ENCODE results near the gene SYNE2. TPM values are rescaled to one million over a fixed set of nuclear protein-coding genes. Genes with fewer than 3 reads are reported as not detected.

The SYNE2 gene
- total RNA-seq, 1 donor from 2014 or later, result 28.4 TPM

GRCh38 chr14:63974176-63974575 is 121.4 kb downstream of the SYNE2 start:
- Mint-ChIP-seq H3K9me3 (ENCODE audit: unreplicated experiment) (no peaks in the 10 kb centered on the region), H3K4me1 (ENCODE audit: unreplicated experiment) (peaks cover 2% of the 10 kb centered on the region), H3K36me3 (ENCODE audit: unreplicated experiment) (peaks cover 8% of the 10 kb centered on the region), H3K27me3 (ENCODE audit: unreplicated experiment) (no peaks in the 10 kb centered on the region), H3K27ac (ENCODE audit: unreplicated experiment) (no peak overlapping the region), H3K4me3 (ENCODE audit: unreplicated experiment) (no peak overlapping the region)
- TF ChIP-seq CTCF (IDR thresholded peaks at IDR 0.05), result no peak
- no peak for DNase-seq (ENCODE audit: extremely low spot score, unreplicated experiment)

- Mint-ChIP-seq H3K27ac (ENCODE audit: unreplicated experiment) (no peak overlapping the region), H3K9me3 (ENCODE audit: unreplicated experiment) (no peaks in the 10 kb centered on the region), H3K27me3 (ENCODE audit: unreplicated experiment) (no peaks in the 10 kb centered on the region), H3K36me3 (ENCODE audit: unreplicated experiment) (peaks cover 2% of the 10 kb centered on the region), H3K4me1 (ENCODE audit: unreplicated experiment) (peaks cover 4% of the 10 kb centered on the region), H3K4me3 (ENCODE audit: unreplicated experiment) (no peak overlapping the region)
- TF ChIP-seq CTCF (IDR thresholded peaks at IDR 0.05), result no peak
- no peak for DNase-seq (ENCODE audit: extremely low spot score, unreplicated experiment)
Observed at GRCh38 chr14:63981569-63981968, 128.8 kb downstream of the SYNE2 start.

GRCh38 chr14:63982156-63982555 is 129.4 kb downstream of the SYNE2 start:
- peaks cover 2% of the 10 kb centered on the region for H3K36me3 Mint-ChIP-seq (ENCODE audit: unreplicated experiment)
- peaks cover 4% of the 10 kb centered on the region for H3K4me1 Mint-ChIP-seq (ENCODE audit: unreplicated experiment)
- H3K4me3 Mint-ChIP-seq (ENCODE audit: unreplicated experiment), result no peak overlapping the region
- no peak for DNase-seq (ENCODE audit: extremely low spot score, unreplicated experiment)
- H3K9me3 Mint-ChIP-seq (ENCODE audit: unreplicated experiment), result no peaks in the 10 kb centered on the region
- H3K27me3 Mint-ChIP-seq (ENCODE audit: unreplicated experiment), result no peaks in the 10 kb centered on the region
- no peak for TF ChIP-seq CTCF (IDR thresholded peaks at IDR 0.05)
- no peak overlapping the region for H3K27ac Mint-ChIP-seq (ENCODE audit: unreplicated experiment)

GRCh38 chr14:63982629-63983028 is 129.8 kb downstream of the SYNE2 start:
- peaks cover 2% of the 10 kb centered on the region for H3K36me3 Mint-ChIP-seq (ENCODE audit: unreplicated experiment)
- peaks cover 4% of the 10 kb centered on the region for H3K4me1 Mint-ChIP-seq (ENCODE audit: unreplicated experiment)
- no peaks in the 10 kb centered on the region for H3K27me3 Mint-ChIP-seq (ENCODE audit: unreplicated experiment)
- TF ChIP-seq CTCF (IDR thresholded peaks at IDR 0.05), result no peak
- H3K4me3 Mint-ChIP-seq (ENCODE audit: unreplicated experiment), result no peak overlapping the region
- H3K27ac Mint-ChIP-seq (ENCODE audit: unreplicated experiment), result no peak overlapping the region
- H3K9me3 Mint-ChIP-seq (ENCODE audit: unreplicated experiment), result no peaks in the 10 kb centered on the region
- DNase-seq (ENCODE audit: extremely low spot score, unreplicated experiment), result no peak

- Mint-ChIP-seq H3K27me3 (ENCODE audit: unreplicated experiment) (no peaks in the 10 kb centered on the region), H3K4me1 (ENCODE audit: unreplicated experiment) (no peaks in the 10 kb centered on the region), H3K9me3 (ENCODE audit: unreplicated experiment) (no peaks in the 10 kb centered on the region), H3K36me3 (ENCODE audit: unreplicated experiment) (peaks cover 3% of the 10 kb centered on the region), H3K27ac (ENCODE audit: unreplicated experiment) (no peak overlapping the region), H3K4me3 (ENCODE audit: unreplicated experiment) (no peak overlapping the region)
- TF ChIP-seq CTCF (IDR thresholded peaks at IDR 0.05), result no peak
- no peak for DNase-seq (ENCODE audit: extremely low spot score, unreplicated experiment)
Observed at GRCh38 chr14:63986789-63987533, 134.2 kb downstream of the SYNE2 start.

Measured in osteocyte (in vitro differentiated cells).